HG03280 (cell line): ENCODE results near the gene ID3.
"Not testable (repeated sequence)": the region's sequence is repeated elsewhere in the genome, so short reads cannot be mapped to it uniquely, and the experiment has no call there.

Experiments used
- ATAC-seq: cut with Tn5 transposase; IDR thresholded peaks from one replicate; pipeline ENCODE4 v1.9.1; 2021; ENCODE audit warnings: mild to moderate bottlenecking, moderate library complexity; ENCODE audit not compliant: unreplicated experiment

Gene ID3

GRCh38 chr1:23553231-23554126 is 5.8 kb downstream of the ID3 start:
- ATAC-seq = no peak

GRCh38 chr1:23551849-23552248 is 7.5 kb downstream of the ID3 start:
- no peak for ATAC-seq

- no peak for ATAC-seq
Observed at GRCh38 chr1:23548704-23549143, 10.6 kb downstream of the ID3 start.

- ATAC-seq = no peak
Observed at GRCh38 chr1:23546897-23547584, 12.3 kb downstream of the ID3 start.

DNA sequence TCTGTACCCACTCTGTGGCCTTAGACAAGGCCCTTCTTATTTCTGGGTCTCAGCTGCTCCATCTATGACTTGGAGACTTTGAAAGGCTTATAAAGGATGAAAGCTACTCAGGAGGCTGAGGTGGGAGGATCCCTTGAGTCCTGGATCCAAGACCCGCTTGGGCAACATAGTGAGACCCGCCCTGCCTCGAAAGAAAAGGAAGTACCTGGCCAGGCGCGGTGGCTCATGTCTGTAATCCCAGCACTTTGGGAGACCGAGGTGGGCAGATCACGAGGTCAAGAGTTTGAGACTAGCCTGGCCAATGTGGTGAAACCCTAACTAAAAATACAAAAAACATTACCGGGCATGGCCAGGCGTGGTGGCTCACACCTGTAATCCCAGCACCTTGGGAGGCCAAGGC is 13.4 kb downstream of the ID3 start:
- ATAC-seq = no peak

GRCh38 chr1:23544444-23545389 is 14.6 kb downstream of the ID3 start:
- no peak for ATAC-seq

DNA sequence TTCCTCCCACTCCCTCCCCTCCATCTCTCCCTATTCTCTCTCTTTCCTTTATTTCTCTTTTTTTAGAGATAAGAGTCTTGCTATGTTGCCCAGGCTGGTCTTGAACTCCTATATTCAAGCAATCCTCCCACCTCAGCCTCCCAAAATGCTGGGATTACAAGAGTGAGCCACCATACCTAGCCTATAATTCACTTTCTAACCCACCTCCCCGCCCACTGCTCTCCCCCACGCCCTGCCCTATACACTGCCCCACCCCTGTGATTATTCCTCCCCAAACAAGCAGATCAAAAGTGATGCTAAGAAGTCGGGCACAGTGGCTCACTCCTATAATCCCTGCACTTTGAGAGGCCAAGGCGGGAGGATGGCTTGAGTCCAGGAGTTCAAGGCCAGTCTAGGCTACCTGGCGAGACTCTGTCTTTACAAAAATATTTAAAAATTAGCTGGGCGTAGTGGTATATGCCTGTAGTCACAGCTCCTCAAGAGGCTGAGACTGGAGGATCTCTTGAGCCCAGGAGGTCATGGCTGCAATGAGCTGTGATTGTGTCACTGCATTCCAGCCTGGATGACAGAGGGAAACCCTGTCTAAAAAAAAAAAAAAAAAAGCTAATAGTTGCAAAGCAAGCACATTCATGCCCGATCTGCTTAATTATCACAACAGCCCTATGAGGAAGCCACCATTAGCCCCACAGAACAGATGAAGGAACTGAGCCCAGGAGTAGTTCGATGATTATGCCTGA is 15.4 kb downstream of the ID3 start:
- no peak for ATAC-seq

GRCh38 chr1:23542940-23543339 is 16.4 kb downstream of the ID3 start:
- ATAC-seq = not testable (repeated sequence)

DNA sequence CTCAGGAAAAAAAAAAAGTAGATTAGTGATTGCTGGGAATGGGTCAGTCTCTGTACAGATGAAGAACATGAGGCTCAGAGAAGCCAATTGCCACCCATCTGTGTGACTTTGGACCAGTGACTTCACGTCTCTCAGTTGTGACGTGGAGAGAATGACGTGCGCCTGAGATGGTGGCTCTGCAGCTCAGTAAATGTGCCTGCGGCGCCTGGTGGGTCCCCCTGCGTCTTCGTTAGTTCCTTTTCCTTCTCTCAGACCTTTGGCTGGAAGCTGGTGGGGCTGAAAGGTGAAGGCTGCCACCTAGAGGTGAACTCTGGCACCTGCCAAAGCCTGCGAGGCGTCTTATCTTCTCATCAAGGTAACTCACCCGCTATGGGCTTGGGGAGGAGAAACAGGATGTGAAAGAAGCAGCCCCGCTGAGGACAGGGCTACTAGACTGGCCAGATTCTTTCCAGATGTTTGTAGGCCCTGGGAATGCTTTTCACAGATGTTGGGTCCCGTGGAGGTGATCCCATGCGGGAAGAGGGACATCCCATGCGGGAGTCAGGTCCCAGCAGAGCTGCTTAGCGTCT is 19.5 kb downstream of the ID3 start:
- ATAC-seq = peak; percentile 79

- ATAC-seq = no peak
Observed at GRCh38 chr1:23537296-23537973, 21.9 kb downstream of the ID3 start.

DNA sequence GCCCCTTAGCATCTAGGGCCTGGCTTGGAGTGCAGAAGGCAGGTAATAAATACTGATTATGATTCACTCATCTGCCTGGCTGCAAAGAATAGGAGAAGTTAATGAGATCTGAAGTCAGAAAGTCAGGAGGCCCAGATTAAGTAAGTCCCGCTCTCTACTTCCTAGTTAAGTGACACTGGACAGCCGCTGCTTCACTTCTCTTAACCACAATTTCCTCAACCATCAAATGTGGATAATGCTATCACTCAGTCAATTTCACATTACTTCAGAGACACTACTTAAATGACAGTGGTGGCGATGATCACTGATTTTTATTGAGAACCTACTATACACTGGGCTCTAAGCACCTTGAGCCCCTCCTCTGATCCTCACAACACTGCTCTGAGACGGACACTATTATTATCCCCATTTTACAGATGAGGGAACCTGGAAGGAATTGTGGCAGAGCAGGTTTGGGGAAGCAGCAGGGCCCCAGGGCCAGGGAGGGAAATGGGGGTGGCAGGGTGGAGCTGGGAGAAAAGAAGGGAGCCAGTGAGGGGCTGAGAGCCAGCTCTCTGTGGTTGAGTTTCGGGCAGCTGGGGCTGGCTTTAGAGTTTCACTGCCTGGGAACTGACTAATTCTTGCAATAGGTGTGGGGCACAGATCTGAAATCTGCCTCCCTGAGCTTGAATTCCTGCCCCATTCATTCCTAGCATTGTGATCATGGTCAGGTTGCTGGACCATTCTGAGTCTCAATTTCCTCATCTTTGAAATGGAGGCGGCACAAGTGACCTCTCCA is 25.9 kb downstream of the ID3 start:
- ATAC-seq = no peak

- ATAC-seq = no peak
Observed at GRCh38 chr1:23531562-23532094, 27.7 kb downstream of the ID3 start.

GRCh38 chr1:23530747-23531561 is 28.3 kb downstream of the ID3 start, which contains the start of gene E2F2:
Gene E2F2, minus strand, starts transcription at chr1:23531233. Its CDS starts 440 bp downstream, at chr1:23530793.
- peak; percentile 53 for ATAC-seq

GRCh38 chr1:23530087-23530746 is 29.1 kb downstream of the ID3 start:
- ATAC-seq = no peak

- ATAC-seq = no peak
Observed at GRCh38 chr1:23529146-23530086, 29.9 kb downstream of the ID3 start.
